HG02763 (cell line): Measurements from ENCODE around the gene KRTAP4-2.
"Not testable (repeated sequence)": the region's sequence is repeated elsewhere in the genome, so short reads cannot be mapped to it uniquely, and the experiment has no call there.

Experiments
- ATAC-seq: cut with Tn5 transposase; IDR thresholded peaks from one replicate; pipeline ENCODE4 v1.9.1; 2021; ENCODE audit warnings: mild to moderate bottlenecking, moderate library complexity; ENCODE audit not compliant: unreplicated experiment

Gene KRTAP4-2

GRCh38 chr17:41177727-41178271 is at the start of gene KRTAP4-2:
Gene KRTAP4-2, minus strand, starts transcription at chr17:41178221. Its CDS starts 57 bp downstream, at chr17:41178164.
- no peak for ATAC-seq

- not testable (repeated sequence) for ATAC-seq
These were observed 48.6 kb upstream of the KRTAP4-2 start, which contains the start of gene KRTAP9-2 for GRCh38 chr17:41226598-41227095. Gene KRTAP9-2, plus strand, starts transcription at chr17:41226648. Its CDS starts 7 bp downstream, at chr17:41226655.

- ATAC-seq = no peak
These were observed 48.0 kb upstream of the KRTAP4-2 start for GRCh38 chr17:41226051-41226450.

DNA sequence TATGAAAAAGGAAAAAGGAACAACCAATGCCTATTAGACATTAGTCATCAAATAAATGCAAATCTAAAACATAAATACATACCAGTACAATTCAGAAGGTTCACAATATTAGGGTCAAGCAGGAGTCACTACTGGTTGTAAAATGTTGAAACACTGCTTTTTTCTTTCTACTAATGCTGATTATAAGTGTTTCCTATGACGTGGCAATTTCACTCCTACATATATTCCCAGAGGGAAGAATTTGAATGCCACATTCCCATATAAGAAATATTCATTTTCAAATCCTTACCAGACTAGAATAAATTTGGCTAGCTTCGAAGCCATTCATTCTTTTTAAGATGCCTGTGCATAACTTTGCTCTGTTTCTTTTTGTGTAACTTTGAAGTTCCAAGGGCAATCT is 45.8 kb upstream of the KRTAP4-2 start:
- ATAC-seq = no peak

GRCh38 chr17:41215681-41216080 is 37.7 kb upstream of the KRTAP4-2 start:
- ATAC-seq = no peak

DNA sequence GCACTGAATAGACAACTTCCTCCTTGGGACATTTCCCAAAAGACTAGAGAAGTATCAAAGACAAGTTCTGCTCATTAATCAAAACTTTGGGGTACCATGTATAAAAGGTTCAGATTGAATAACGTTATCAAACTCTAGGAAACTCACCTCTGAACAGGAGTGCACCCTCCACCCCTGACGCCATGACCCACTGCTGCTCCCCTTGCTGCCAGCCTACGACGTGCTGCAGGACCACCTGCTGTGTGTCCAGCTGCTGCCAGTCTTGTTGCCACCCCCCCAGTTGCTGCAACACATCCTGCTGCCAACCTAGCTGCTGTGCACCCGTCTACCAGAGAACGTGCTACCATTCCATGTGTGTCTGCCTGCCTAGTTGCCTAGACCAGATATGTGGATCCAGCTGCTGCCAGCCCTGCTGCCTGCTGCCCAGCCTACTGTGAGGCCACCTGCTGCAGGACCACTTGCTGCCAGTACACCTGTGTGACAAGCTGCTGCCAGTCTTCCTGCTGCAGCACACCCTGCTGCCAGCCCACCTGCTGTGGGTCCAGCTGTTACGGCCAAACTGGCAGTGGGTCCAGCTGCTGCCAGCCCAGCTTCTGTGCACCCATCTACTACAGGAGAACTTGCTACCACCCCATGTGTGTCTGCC is 34.6 kb upstream of the KRTAP4-2 start:
- no peak for ATAC-seq

DNA sequence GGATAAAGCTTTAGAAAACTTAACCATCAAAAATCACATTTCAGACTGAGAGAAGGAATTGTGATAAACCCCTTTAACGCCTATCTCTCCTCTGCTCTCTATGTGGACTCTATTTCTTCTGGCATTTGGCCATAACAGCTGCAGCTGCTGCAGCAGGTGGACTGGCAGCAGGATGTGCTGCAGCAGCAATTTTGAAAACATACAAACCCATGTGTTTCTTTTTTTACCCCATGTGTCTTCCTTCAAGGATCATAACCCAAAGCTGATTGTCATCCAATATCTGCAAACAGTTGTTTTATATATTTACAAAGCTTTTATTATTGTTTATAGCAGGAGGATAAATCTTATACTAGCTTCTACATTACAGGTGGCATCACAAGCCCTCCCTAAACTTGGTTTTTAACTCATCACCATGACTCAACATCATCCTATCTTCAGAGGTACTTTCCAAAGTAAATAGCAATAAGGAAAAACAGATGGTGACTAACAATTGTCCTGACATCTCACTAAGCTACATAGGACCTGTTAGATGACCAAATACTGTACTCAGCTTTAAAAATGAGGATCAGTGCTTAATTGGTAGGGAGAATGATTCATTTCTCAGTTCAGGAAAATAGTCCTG is 33.9 kb upstream of the KRTAP4-2 start:
- ATAC-seq = no peak

- no peak for ATAC-seq
These were observed 21.5 kb upstream of the KRTAP4-2 start for GRCh38 chr17:41199421-41200078.

- no peak for ATAC-seq
These were observed 18.0 kb upstream of the KRTAP4-2 start for GRCh38 chr17:41196068-41196467.

DNA sequence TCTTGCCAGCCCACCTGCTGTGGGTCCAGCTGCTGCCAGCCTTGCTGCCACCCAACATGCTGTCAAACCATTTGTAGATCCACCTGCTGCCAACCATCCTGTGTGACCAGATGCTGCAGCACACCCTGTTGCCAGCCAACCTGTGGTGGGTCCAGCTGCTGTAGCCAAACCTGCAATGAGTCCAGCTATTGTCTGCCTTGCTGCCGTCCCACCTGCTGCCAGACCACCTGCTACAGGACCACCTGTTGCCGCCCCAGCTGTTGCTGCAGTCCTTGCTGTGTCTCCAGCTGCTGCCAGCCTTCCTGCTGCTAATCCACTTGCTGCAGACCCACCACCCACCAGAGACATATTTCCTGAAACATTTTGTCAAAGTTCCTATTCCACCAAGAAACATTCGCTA is 12.3 kb upstream of the KRTAP4-2 start:
- no peak for ATAC-seq

DNA sequence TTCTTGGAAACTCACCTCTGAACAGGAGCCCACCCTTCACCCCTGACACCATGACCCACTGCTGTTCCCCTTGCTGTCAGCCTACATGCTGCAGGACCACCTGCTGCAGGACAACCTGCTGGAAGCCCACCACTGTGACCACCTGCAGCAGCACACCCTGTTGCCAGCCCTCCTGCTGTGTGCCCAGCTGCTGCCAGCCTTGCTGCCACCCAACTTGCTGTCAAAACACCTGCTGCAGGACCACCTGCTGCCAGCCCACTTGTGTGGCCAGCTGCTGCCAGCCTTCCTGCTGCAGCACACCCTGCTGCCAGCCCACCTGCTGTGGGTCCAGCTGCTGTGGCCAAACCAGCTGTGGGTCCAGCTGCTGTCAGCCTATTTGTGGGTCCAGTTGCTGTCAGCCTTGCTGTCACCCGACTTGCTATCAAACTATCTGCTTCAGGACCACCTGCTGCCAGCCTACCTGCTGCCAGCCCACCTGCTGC is 11.9 kb upstream of the KRTAP4-2 start, which contains the start of gene KRTAP9-1:
Gene KRTAP9-1 (plus strand): TSS at position 51 of the 482 bp plus-strand sequence. CDS start 0 bp downstream, at position 51.
- ATAC-seq = not testable (repeated sequence)

DNA sequence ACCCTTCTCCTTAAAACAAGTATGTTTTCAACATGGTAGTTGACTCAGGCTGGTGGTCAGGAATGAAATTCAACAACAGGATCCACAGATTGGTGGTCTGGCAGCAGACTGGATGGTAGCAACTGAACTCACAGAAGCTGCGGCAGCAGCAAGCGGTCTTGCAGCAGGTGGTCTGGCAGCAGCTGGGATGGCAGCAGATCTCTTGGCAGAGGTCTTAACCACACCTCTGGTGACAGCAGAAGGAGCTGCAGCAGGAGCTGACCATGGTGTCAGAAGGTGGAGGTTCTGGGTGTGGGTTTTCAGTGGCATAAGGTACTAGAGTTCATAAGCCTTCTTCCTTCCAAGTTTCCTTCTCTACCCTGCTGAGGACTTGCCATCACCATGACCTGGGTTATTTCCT is 8.9 kb upstream of the KRTAP4-2 start:
- ATAC-seq = no peak

- ATAC-seq = no peak
These were observed 7.0 kb upstream of the KRTAP4-2 start for GRCh38 chr17:41185001-41185400.

DNA sequence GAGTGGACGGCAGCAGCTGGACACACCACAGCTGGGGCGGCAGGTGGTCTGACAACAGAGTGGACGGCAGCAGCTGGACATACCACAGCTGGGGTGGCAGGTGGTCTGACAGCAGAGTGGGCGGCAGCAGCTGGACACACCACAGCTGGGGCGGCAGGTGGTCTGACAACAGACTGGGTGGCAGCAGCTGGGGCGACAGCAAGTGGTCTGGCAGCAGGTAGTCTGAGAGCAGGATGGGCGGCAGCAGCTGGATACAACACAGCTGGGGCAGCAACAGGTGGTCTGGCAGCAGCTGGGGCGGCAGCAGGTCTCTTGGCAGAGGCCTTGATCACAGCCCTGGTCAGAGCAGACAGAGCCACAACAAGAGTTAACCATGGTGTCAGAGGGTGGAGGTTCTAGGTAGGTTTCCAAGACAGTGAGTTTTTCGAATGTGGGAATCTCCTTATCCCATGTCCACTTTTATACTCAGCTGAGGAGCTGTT is 6.5 kb upstream of the KRTAP4-2 start, which contains the start of gene KRTAP4-1:
Gene KRTAP4-1 (minus strand): TSS at position 432 of the 482 bp plus-strand sequence. CDS start 57 bp downstream, at position 375.
- ATAC-seq = no peak

DNA sequence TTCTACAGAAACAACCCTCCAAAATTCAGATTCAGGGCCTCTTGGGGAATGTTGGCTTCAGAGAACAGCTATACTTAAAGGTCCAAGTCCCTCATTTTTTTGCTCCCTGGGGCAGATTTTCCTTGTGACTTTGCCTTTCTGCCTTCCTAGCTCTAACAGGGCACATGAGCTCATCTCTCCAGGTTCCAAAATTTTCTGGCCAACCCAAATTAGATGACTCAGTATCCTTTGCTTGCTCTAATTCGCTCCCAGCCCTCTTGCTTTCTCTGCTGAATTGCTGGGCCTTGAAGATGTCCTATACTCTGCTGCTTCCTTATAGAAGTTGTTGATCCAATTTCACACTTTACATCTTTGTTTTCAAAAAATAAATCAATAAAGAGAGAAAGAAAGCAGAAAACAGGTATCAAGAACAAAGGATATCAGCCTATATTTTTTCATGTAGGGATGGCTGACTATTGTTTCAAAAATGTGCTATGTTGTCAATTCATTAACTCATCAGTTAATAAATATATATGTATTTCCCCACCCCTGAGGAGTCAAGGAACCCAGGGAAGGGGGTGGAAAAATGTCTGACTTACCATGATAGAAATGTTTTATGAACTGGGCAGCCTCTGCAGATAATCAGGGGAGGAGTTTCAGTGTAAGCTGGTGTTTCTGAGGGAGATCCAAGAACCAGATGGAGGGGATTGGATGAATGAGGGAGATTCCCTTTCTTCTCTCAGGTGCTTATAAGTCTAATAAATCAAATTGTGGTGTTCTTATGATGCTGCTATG is 1.0 kb upstream of the KRTAP4-2 start:
- ATAC-seq = no peak

DNA sequence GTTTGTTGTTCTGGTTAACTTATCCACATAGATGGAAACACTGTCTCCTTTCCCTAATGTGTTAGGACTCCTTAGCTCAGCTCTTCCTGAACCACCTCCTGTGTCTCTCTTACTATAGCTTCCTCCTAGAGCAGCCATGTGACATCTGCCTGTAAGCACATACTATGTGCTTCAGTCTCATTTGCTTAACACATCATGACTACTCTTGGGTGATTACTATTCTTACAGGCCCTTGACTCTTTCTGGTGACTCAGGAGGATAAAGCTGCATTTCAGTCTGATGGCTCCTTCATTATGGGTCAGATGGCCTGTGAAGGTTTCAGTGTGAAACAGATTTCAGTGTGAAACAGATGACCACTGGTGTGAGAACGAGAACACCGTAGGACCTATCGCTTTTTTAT is 320 bp upstream of the KRTAP4-2 start:
- ATAC-seq = no peak

DNA sequence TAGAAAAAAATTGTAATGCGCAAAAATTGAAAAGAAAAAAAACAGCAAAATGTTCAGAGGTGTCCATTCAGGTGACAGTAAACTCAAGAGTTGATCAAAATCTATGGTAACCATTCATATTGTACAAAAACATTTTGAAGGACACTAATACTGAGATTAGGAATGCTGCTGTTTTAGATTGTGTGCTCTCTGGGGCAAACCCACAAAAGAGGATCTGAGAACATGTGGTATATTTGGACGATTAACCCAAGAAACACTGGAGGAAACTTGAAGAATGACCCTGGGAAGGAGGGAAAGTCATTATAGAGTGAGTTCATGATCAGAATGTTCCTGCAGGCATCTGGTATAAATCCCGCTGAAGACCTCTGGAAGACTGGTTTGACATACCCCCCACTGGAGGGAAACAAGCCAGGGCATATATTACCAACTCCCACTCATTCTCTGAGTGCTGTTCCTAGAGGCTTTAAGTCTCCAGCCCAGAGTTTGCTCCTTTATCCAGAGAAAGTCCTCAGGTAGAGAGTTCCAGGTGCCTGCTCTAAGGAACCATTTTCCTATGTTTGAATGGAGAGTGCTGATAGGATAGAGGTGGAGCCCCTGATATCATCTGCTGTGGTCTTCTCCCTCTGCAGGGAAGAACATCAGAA is 1.2 kb downstream of the KRTAP4-2 start:
- no peak for ATAC-seq

GRCh38 chr17:41171886-41172285 is 6.1 kb downstream of the KRTAP4-2 start:
- ATAC-seq = no peak

GRCh38 chr17:41168121-41168520 is 9.9 kb downstream of the KRTAP4-2 start, which contains the start of gene KRTAP4-3:
Gene KRTAP4-3, minus strand, starts transcription at chr17:41168221. Its CDS starts 49 bp downstream, at chr17:41168172.
- ATAC-seq = no peak

- ATAC-seq = no peak
These were observed 10.5 kb downstream of the KRTAP4-2 start for GRCh38 chr17:41167561-41167960.
